Gastrocnemius medialis (tissue), 4 donors: ENCODE measurements around the gene RHOV.

Experiments
- CTCF ChIP-seq, 5 experiments: fragments of 450-650 bp in 3 of 5; fragments of 200-600 bp in 2 of 5; sonication (generic) in 2 of 5; IDR thresholded peaks in 4 of 5; conservative IDR thresholded peaks in 1 of 5; 1 replicate in 4 of 5; 2 replicates in 1 of 5; pipeline ENCODE4 v1.5.1; 2016 to 2019; ENCODE audit warnings: antibody characterized with exemption in 5 of 5, mild to moderate bottlenecking in 3 of 5, moderate library complexity in 3 of 5
- POLR2A ChIP-seq, 2 donors: fragments of 450-650 bp; IDR thresholded peaks; one replicate each; pipeline ENCODE4 v1.6.1; 2017; ENCODE audit warnings: antibody characterized with exemption in 2 of 2, mild to moderate bottlenecking in 2 of 2, moderate library complexity in 2 of 2

GRCh38 chr15:40858706-40859105 is 15.3 kb downstream of the RHOV start:
- TF ChIP-seq POLR2A (IDR thresholded peaks at IDR 0.05): no peak
- no peak for TF ChIP-seq CTCF (IDR thresholded peaks at IDR 0.05 in 4 of 5, conservative IDR thresholded peaks at IDR 0.05 in 1 of 5)
